Ovary (tissue), 3 donors: Measurements from ENCODE around the gene CLRN2.

ENCODE experiments used
- EP300 ChIP-seq: sonication (generic); formaldehyde crosslinking; IDR thresholded peaks from one replicate; pipeline ENCODE4 v1.6.1; 2017; ENCODE audit warnings: antibody characterized with exemption
- TF ChIP-seq, protein P1 (sequence below), 3 donors: fragments of 450-650 bp in 2 of 3; fragments of 200-600 bp in 1 of 3; IDR thresholded peaks; one replicate each; pipeline versions ENCODE4 v1.5.1 to v1.8.0; 2016 to 2022; ENCODE audit warnings: antibody characterized with exemption in 3 of 3, mild to moderate bottlenecking in 1 of 3
- donor health status: DM: no; HTN: no; CAD: no.

DNA sequence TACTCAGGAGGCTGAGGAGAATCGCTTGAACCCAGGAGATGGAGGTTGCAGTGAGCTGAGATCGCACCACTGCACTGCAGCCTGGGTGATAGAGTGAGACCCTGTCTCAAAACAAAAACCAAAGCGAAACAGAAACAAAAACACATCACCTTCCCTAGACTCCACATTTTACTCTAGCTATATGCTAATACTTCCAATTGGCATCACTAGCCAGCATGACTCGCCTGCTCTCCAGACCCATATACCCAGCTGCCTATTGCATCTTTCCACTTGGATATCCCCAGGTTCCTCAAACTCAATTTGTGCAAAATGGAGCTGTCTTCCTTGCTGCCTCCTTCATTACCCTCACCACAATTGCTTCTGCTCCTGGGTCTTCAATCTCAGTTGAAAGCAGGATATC, 39.6 kb downstream of the CLRN2 start:
- TF ChIP-seq, protein P1, sequence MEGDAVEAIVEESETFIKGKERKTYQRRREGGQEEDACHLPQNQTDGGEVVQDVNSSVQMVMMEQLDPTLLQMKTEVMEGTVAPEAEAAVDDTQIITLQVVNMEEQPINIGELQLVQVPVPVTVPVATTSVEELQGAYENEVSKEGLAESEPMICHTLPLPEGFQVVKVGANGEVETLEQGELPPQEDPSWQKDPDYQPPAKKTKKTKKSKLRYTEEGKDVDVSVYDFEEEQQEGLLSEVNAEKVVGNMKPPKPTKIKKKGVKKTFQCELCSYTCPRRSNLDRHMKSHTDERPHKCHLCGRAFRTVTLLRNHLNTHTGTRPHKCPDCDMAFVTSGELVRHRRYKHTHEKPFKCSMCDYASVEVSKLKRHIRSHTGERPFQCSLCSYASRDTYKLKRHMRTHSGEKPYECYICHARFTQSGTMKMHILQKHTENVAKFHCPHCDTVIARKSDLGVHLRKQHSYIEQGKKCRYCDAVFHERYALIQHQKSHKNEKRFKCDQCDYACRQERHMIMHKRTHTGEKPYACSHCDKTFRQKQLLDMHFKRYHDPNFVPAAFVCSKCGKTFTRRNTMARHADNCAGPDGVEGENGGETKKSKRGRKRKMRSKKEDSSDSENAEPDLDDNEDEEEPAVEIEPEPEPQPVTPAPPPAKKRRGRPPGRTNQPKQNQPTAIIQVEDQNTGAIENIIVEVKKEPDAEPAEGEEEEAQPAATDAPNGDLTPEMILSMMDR (IDR thresholded peaks at IDR 0.05): no peak
- TF ChIP-seq EP300: no peak
